GM12891 (cell line): Measurements from ENCODE around the gene HMGN1.

Source experiments
- PAX5 ChIP-seq: IDR thresholded peaks from 2 replicates; pipeline ENCODE4 v1.6.1; 2011; ENCODE audit warnings: low read length, moderate library complexity, mild to moderate bottlenecking; ENCODE audit not compliant: insufficient read depth, severe bottlenecking
- POLR2A ChIP-seq: IDR thresholded peaks from 2 replicates; pipeline ENCODE4 v1.6.1; 2011; ENCODE audit warnings: low read depth, low read length, control low read depth
- POLR2AphosphoS5 ChIP-seq: IDR thresholded peaks from 2 replicates; pipeline ENCODE4 v1.6.1; 2011; ENCODE audit warnings: low read depth, low read length, control low read depth

DNA sequence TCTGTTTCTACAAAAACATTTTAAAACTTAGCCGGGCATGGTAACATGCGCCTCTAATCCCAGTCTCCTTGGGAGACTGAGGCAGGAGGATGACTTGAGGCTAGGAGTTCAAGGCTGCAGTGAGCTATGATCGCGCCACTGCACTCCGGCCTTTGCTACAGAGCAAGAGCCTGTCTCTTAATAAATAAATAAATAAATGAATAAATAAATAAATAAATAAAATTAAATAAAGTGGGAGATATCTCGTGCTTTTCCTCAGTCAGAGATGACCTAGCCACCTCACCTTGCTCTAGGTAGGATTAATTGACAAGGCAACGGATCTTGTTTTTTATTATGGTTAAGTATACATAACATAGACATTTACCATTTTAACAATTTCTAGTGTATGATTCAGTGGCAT, 21.2 kb downstream of the HMGN1 start:
- TF ChIP-seq PAX5 (no peak), POLR2A (no peak), POLR2AphosphoS5 (no peak)
